OCI-LY7 (cell line): ENCODE measurements around the gene FLNA. TPM values are rescaled to one million over a fixed set of nuclear protein-coding genes. Genes with fewer than 3 reads are reported as not detected.

Experiments
- BruUV-seq: library from RNA; stranded (reverse); fragments of 400-500 nt; replicated peaks from 2 replicates; lab custom pipeline; 2021; lab: Mats Ljungman, UMichigan
- CTCF ChIA-PET: fragments of 300-600 bp; sonication (Branson Sonifier 250); formaldehyde crosslinking; loops from one replicate; lab custom pipeline; 2022; ENCODE audit warnings: antibody characterized with exemption; ENCODE audit not compliant: unreplicated experiment; lab: Charles Lee
- POLR2A ChIA-PET: fragments of 300-600 bp; sonication (Branson Sonifier 250); formaldehyde crosslinking; loops from one replicate; lab custom pipeline; 2022; ENCODE audit warnings: antibody characterized with exemption; lab: Charles Lee
- DNase-seq: peaks from one replicate; pipeline ENCODE4 v3.0.0-alpha.2; 2015; ENCODE audit warnings: low spot score
- H2AFZ ChIP-seq: fragments of 200-600 bp; sonication (generic), shearing (Covaris generic); 2 replicates; pipeline ENCODE4 v1.6.1; 2014; ENCODE audit warnings: mild to moderate bottlenecking, antibody characterized with exemption, low read length, moderate library complexity
- H3K27ac ChIP-seq: fragments of 200-600 bp; sonication (generic); 2 replicates; pipeline ENCODE4 v1.5.1; 2014; ENCODE audit warnings: mixed run types, low read depth, mild to moderate bottlenecking, moderate library complexity, low read length, inconsistent platforms; ENCODE audit not compliant: poor library complexity, severe bottlenecking
- H3K36me3 ChIP-seq: fragments of 200-600 bp; sonication (generic); 2 replicates; pipeline ENCODE4 v1.6.1; 2014; ENCODE audit warnings: mild to moderate bottlenecking, antibody characterized with exemption, low read length, moderate library complexity, mixed read lengths; ENCODE audit not compliant: insufficient read depth
- H3K4me1 ChIP-seq: fragments of 200-600 bp; sonication (generic); 2 replicates; pipeline ENCODE4 v1.5.1; 2014; ENCODE audit warnings: mild to moderate bottlenecking, low read length; ENCODE audit not compliant: insufficient read depth, poor library complexity, severe bottlenecking
- H3K4me2 ChIP-seq: fragments of 200-600 bp; sonication (generic); 2 replicates; pipeline ENCODE4 v1.6.1; 2014; ENCODE audit warnings: mild to moderate bottlenecking, low read length
- H3K4me3 ChIP-seq: fragments of 200-600 bp; sonication (generic); 2 replicates; pipeline ENCODE4 v1.5.1; 2014; ENCODE audit warnings: mild to moderate bottlenecking, low read depth, low read length; ENCODE audit not compliant: poor library complexity, severe bottlenecking
- H3K79me2 ChIP-seq: fragments of 200-600 bp; sonication (generic); 2 replicates; pipeline ENCODE4 v1.6.1; 2016; ENCODE audit warnings: low read depth, mild to moderate bottlenecking, low read length, moderate library complexity, mixed read lengths; ENCODE audit not compliant: insufficient read depth
- H3K9me2 ChIP-seq: fragments of 200-600 bp; sonication (generic); 2 replicates; pipeline ENCODE4 v1.6.1; 2016; ENCODE audit warnings: mild to moderate bottlenecking, low read length, mixed read lengths; ENCODE audit not compliant: insufficient read depth
- H3K9me3 ChIP-seq: fragments of 200-600 bp; sonication (generic); 2 replicates; pipeline ENCODE4 v1.6.1; 2014; ENCODE audit warnings: mild to moderate bottlenecking, mixed run types, low read length, mixed read lengths
- H4K20me1 ChIP-seq: fragments of 200-600 bp; sonication (generic); 2 replicates; pipeline ENCODE4 v1.6.1; 2014; ENCODE audit warnings: mild to moderate bottlenecking, antibody characterized with exemption, low read length, moderate library complexity, mixed read lengths; ENCODE audit not compliant: insufficient read depth
- CTCF ChIP-seq: fragments of 200-600 bp; sonication (generic); conservative IDR thresholded peaks from 2 replicates; pipeline ENCODE4 v1.5.1; 2014; ENCODE audit warnings: mild to moderate bottlenecking, antibody characterized with exemption, low read length, moderate library complexity, mixed read lengths
- EZH2phosphoT487 ChIP-seq: fragments of 200-600 bp; sonication (generic); IDR thresholded peaks from 2 replicates; pipeline ENCODE4 v1.6.1; 2018; ENCODE audit warnings: low read depth, borderline replicate concordance, mild to moderate bottlenecking, mixed run types, antibody characterized with exemption, low read length, moderate library complexity, mixed read lengths
- intact Hi-C: fragments of 100-400 bp; cut with micrococcal nuclease; formaldehyde crosslinking; loops from one replicate; pipeline ENCODE4 v1.10.0; 2022; ENCODE audit not compliant: unreplicated experiment
- total RNA-seq, 2 experiments: library from RNA; depleted of rRNA in 1 of 2; stranded (reverse); fragments of >200 nt in 1 of 2; shearing (Covaris generic) in 1 of 2; gene quantifications; 2 replicates each; pipeline ENCODE4 v1.2.3, GENCODE V29; 2014 to 2022

FLNA gene
- total RNA-seq, 2 experiments from 2014 or later, result 78.8 to 97.7 TPM

- Histone ChIP-seq H3K9me2 (no peaks in the 10 kb centered on the region), H3K27ac (no peak overlapping the region), H3K79me2 (peaks cover 13% of the 10 kb centered on the region), H3K4me3 (peak overlapping the region; percentile 88), H2AFZ (no peak overlapping the region), H3K36me3 (peaks cover 4% of the 10 kb centered on the region; the same call in 1 of the 2 replicates), H4K20me1 (no peaks in the 10 kb centered on the region), H3K4me1 (peaks cover 23% of the 10 kb centered on the region), H3K9me3 (no peaks in the 10 kb centered on the region), H3K4me2 (peak overlapping the region; percentile 71)
- intact Hi-C loops, result no loop called here
- ChIA-PET CTCF (no interaction called here), POLR2A (no interaction called here)
- no TSS peak for BruUV-seq
- DNase-seq, result no peak
- TF ChIP-seq EZH2phosphoT487, result no peak
- TF ChIP-seq CTCF, result no peak
These were observed 5.7 kb upstream of the FLNA start for GRCh38 chrX:154380153-154380552.

- Histone ChIP-seq H3K36me3 (peaks cover 4% of the 10 kb centered on the region; the same call in 1 of the 2 replicates), H3K4me2 (peak overlapping the region; percentile 71), H4K20me1 (no peaks in the 10 kb centered on the region), H3K4me3 (peak overlapping the region; percentile 88), H3K4me1 (peaks cover 29% of the 10 kb centered on the region), H3K79me2 (peaks cover 13% of the 10 kb centered on the region), H3K27ac (peak overlapping the region; percentile 69), H2AFZ (no peak overlapping the region), H3K9me3 (no peaks in the 10 kb centered on the region), H3K9me2 (no peaks in the 10 kb centered on the region)
- CTCF ChIA-PET, result no interaction called here
- no peak for DNase-seq
- intact Hi-C loops, result loop anchor here (10.0 kb wide), 1 partner anchor 455 kb away; the partner anchor contains the start of gene ARHGAP4
- POLR2A ChIA-PET, result interaction anchor here (0.9 kb wide), 1 partner anchor 339 kb away, joined by 5 read pairs; no protein-coding TSS in a partner anchor
- no peak for TF ChIP-seq CTCF
- TF ChIP-seq EZH2phosphoT487, result no peak
- BruUV-seq, result TSS peak; percentile 88
These were observed 5.1 kb upstream of the FLNA start for GRCh38 chrX:154379569-154379951.

GRCh38 chrX:154378799-154379568, 4.5 kb upstream of the FLNA start, which contains the start of gene EMD:
Gene EMD, plus strand, starts transcription at chrX:154379295. Its CDS starts 190 bp downstream, at chrX:154379485.
- peak; percentile 97 for DNase-seq
- peaks cover 4% of the 10 kb centered on the region; the same call in 1 of the 2 replicates for H3K36me3 ChIP-seq
- no peak within 1 kb of the TSS for H2AFZ ChIP-seq
- H3K4me1 ChIP-seq, result peaks cover 32% of the 10 kb centered on the region
- H4K20me1 ChIP-seq, result no peaks in the 10 kb centered on the region
- H3K4me3 ChIP-seq, result peak within 1 kb of the TSS; percentile 88
- H3K9me2 ChIP-seq, result no peaks in the 10 kb centered on the region
- TF ChIP-seq CTCF (no peak), EZH2phosphoT487 (no peak)
- peak within 1 kb of the TSS; percentile 69 for H3K27ac ChIP-seq
- ChIA-PET POLR2A (interaction anchor here (0.9 kb wide), 1 partner anchor 338 kb away, joined by 5 read pairs; no protein-coding TSS in a partner anchor), CTCF (no interaction called here)
- intact Hi-C loops, result loop anchor here (1.0 to 10.0 kb wide), 2 partner anchors 407 to 454 kb away; partner anchors contain the start of genes ARHGAP4 and TMEM187
- no peaks in the 10 kb centered on the region for H3K9me3 ChIP-seq
- peak within 1 kb of the TSS; percentile 77 for H3K4me2 ChIP-seq
- peaks cover 13% of the 10 kb centered on the region for H3K79me2 ChIP-seq
- BruUV-seq, result no TSS peak
